Type B pancreatic cell (in vitro differentiated cells): Measurements from ENCODE around the gene DMD. TPM values are rescaled to one million over a fixed set of nuclear protein-coding genes. Genes with fewer than 3 reads are reported as not detected.

Source experiments
- DNase-seq: peaks from one replicate; pipeline ENCODE4 v3.0.0; 2021; ENCODE audit warnings: mixed read lengths; ENCODE audit not compliant: unreplicated experiment; ENCODE audit errors: extremely low spot score
- H3K27ac Mint-ChIP-seq: 2 replicates; pipeline ENCODE4 v1.8.0; 2021; ENCODE audit warnings: mild to moderate bottlenecking, mixed read lengths
- H3K27me3 Mint-ChIP-seq: 2 replicates; pipeline ENCODE4 v1.8.0; 2021; ENCODE audit warnings: mixed read lengths
- H3K36me3 Mint-ChIP-seq: 2 replicates; pipeline ENCODE4 v1.8.0; 2021; ENCODE audit warnings: mixed read lengths
- H3K4me1 Mint-ChIP-seq: one replicate; pipeline ENCODE4 v1.8.0; 2021; ENCODE audit warnings: mixed read lengths; ENCODE audit not compliant: unreplicated experiment
- H3K4me3 Mint-ChIP-seq: 2 replicates; pipeline ENCODE4 v1.8.0; 2021; ENCODE audit warnings: mild to moderate bottlenecking, mixed read lengths
- H3K9me3 Mint-ChIP-seq: 2 replicates; pipeline ENCODE4 v1.8.0; 2021; ENCODE audit warnings: mixed read lengths
- total RNA-seq: library from RNA; stranded (reverse); gene quantifications from 2 replicates; pipeline ENCODE4 v1.2.1, GENCODE V29; 2021; ENCODE audit warnings: low replicate concordance
- TF ChIP-seq, protein P1 (sequence below): fragments of 200-600 bp; sonication (generic); conservative IDR thresholded peaks from 2 replicates; pipeline ENCODE4 v1.5.0; 2021; ENCODE audit warnings: antibody characterized with exemption, mild to moderate bottlenecking

Gene DMD
- total RNA-seq, 1 donor from 2014 or later = 57.1 TPM

DNA sequence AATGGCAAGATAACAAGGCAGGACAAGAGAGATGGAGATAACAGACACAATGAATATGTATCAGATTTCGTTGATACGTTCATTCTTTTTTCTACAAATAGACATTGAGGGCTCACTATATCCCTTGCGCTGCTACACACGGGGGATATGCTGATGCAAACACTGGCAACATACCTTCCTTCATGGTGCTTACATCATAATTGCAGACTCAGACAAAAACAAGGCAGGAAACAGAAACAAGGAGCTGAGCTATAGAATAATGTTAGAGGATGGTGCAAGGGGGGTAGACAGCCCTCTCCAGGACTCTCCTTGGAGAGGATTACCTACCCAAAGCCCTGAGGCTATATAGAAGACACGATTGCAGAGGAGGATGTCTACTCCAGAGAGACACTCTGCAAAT lies 1069.5 kb downstream of the DMD start:
- no peak overlapping the region for H3K27ac Mint-ChIP-seq
- H3K27me3 Mint-ChIP-seq = no peaks in the 10 kb centered on the region
- no peak overlapping the region for H3K4me3 Mint-ChIP-seq
- H3K9me3 Mint-ChIP-seq = no peaks in the 10 kb centered on the region
- H3K36me3 Mint-ChIP-seq = no peaks in the 10 kb centered on the region
- no peak for DNase-seq
- TF ChIP-seq, protein P1, sequence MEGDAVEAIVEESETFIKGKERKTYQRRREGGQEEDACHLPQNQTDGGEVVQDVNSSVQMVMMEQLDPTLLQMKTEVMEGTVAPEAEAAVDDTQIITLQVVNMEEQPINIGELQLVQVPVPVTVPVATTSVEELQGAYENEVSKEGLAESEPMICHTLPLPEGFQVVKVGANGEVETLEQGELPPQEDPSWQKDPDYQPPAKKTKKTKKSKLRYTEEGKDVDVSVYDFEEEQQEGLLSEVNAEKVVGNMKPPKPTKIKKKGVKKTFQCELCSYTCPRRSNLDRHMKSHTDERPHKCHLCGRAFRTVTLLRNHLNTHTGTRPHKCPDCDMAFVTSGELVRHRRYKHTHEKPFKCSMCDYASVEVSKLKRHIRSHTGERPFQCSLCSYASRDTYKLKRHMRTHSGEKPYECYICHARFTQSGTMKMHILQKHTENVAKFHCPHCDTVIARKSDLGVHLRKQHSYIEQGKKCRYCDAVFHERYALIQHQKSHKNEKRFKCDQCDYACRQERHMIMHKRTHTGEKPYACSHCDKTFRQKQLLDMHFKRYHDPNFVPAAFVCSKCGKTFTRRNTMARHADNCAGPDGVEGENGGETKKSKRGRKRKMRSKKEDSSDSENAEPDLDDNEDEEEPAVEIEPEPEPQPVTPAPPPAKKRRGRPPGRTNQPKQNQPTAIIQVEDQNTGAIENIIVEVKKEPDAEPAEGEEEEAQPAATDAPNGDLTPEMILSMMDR = no peak
- H3K4me1 Mint-ChIP-seq = no peaks in the 10 kb centered on the region

DNA sequence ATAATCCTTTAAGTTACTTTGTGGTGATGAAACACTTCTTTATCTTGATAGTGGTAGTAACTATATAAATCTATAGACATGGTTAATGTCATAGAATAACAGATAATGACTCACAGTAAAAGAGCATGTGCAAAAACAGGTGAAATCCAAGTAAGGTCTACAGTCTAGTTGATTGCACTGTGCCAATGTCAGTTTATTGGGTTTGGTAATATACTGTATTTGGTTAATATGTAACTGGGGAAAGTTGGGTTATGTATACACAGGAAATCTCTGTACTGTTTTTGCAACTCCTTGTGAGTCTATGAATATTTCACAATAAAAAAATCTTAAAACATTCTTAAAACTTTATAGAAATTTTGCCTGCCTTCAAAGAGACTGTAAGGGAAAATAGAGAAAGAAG lies 1071.9 kb downstream of the DMD start:
- Mint-ChIP-seq H3K4me3 (no peak overlapping the region), H3K36me3 (no peaks in the 10 kb centered on the region), H3K4me1 (no peaks in the 10 kb centered on the region), H3K27ac (no peak overlapping the region), H3K27me3 (no peaks in the 10 kb centered on the region), H3K9me3 (no peaks in the 10 kb centered on the region)
- no peak for DNase-seq
- TF ChIP-seq, protein P1 = no peak

DNA sequence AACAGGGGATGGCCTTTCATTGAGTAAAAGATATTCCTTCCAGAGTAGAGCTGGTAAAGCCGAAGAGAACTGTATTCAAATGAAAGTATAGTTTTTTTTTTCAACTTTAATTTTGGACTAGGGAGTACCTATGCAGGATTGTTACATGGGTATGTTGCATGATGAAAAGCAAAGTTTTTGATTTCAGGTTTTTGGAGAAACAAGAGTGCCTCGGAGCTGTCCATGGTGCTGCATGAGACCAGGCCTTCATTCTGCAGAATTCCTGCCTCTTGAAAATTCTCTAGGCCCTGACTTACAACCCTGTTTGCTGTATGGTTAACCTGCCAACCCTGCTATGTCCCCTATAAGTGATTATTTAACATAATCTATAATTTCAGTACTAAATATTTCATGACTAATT lies 1073.8 kb downstream of the DMD start:
- no peaks in the 10 kb centered on the region for H3K36me3 Mint-ChIP-seq
- no peaks in the 10 kb centered on the region for H3K27me3 Mint-ChIP-seq
- H3K27ac Mint-ChIP-seq = no peak overlapping the region
- TF ChIP-seq, protein P1 = no peak
- H3K4me3 Mint-ChIP-seq = no peak overlapping the region
- no peak for DNase-seq
- H3K9me3 Mint-ChIP-seq = no peaks in the 10 kb centered on the region
- H3K4me1 Mint-ChIP-seq = no peaks in the 10 kb centered on the region

DNA sequence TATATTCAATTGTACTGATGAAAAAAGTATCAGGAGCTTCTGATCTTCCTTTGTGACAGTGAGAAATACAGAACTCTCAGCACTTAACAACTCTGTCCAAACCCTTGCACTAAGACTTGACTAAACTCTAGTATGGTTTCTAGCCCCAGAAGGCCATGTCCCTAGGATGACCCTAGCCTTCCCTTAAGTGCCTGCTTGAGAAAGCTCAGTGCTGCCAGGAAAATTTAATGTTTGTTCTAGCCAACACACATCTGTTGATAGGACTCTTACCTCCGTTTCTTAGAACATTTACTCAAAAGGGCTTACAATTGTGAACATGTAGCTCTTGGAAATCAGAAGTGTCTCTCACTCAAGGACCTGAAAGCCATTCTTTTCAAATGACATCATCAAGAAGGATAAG lies 1084.4 kb downstream of the DMD start:
- Mint-ChIP-seq H3K4me3 (no peak overlapping the region), H3K27me3 (no peaks in the 10 kb centered on the region), H3K4me1 (no peaks in the 10 kb centered on the region), H3K9me3 (no peaks in the 10 kb centered on the region), H3K36me3 (no peaks in the 10 kb centered on the region), H3K27ac (no peak overlapping the region)
- DNase-seq = no peak
- TF ChIP-seq, protein P1 = no peak

DNA sequence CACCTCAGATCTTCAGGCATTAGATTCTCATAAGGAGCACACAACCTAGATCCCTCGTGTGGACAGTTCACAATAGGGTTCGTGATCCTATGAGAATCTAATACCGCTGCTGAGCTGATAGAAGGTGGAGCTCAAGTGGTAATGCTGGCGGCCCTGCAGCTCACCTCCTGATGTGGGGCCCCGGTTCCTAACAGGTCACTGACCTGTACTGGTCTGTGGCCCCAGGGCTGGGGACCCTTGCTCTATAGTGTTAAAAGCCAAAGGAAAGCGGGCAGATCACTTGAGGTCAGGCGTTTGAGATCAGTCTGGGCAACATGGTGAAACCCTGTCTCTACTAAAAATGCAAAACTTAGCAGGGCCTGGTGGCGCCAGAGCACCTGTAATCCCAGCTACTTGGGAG lies 1092.5 kb downstream of the DMD start:
- Mint-ChIP-seq H3K4me3 (no peak overlapping the region), H3K36me3 (no peaks in the 10 kb centered on the region), H3K4me1 (no peaks in the 10 kb centered on the region), H3K9me3 (peaks cover 11% of the 10 kb centered on the region), H3K27ac (no peak overlapping the region), H3K27me3 (no peaks in the 10 kb centered on the region)
- DNase-seq = no peak
- TF ChIP-seq, protein P1 = no peak

DNA sequence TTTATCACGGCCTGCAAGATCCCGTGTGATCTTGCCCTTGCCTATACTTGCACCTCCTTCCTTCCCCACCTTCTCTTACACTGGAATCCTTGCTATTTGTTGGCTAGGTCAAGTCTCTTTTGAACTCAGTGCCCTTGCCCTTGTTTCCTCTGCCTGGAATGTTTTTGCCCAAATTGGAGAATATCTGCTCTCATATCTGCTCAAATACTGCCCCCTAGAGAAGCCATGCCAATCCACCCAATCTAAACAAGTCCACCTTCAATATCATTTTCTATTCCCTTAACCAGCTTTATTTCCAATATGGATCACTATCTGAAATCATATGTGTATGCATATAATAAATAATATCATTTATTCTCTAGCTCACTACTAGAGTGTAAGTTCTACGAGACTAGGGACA lies 1095.3 kb downstream of the DMD start:
- H3K27me3 Mint-ChIP-seq = no peaks in the 10 kb centered on the region
- DNase-seq = no peak
- no peaks in the 10 kb centered on the region for H3K36me3 Mint-ChIP-seq
- TF ChIP-seq, protein P1 = no peak
- H3K27ac Mint-ChIP-seq = no peak overlapping the region
- peaks cover 11% of the 10 kb centered on the region for H3K9me3 Mint-ChIP-seq
- no peak overlapping the region for H3K4me3 Mint-ChIP-seq
- no peaks in the 10 kb centered on the region for H3K4me1 Mint-ChIP-seq
